Vagina (tissue), 2 donors: ENCODE data around the gene RPL36AL. TPM values are rescaled to one million over a fixed set of nuclear protein-coding genes. Genes with fewer than 3 reads are reported as not detected.

ENCODE experiments used
- DNase-seq, 2 donors: peaks; one replicate each; pipeline ENCODE4 v3.0.0-alpha.2; 2017; ENCODE audit errors: extremely low spot score in 2 of 2
- H3K27ac ChIP-seq: fragments of 200-600 bp; sonication (generic); one replicate; pipeline ENCODE4 v1.5.1; 2019
- H3K27me3 ChIP-seq: fragments of 200-600 bp; sonication (generic); one replicate; pipeline ENCODE4 v1.5.1; 2019
- H3K36me3 ChIP-seq, 2 donors: fragments of 200-600 bp; sonication (generic); one replicate each; pipeline ENCODE4 v1.5.1; 2017 to 2019
- H3K4me1 ChIP-seq: fragments of 200-600 bp; sonication (generic); one replicate; pipeline ENCODE4 v1.5.1; 2019
- H3K4me3 ChIP-seq, 2 donors: fragments of 200-600 bp; sonication (generic); 1 replicate in 1 of 2; 2 replicates in 1 of 2; pipeline ENCODE4 v1.5.1; 2016 to 2019
- H3K9me3 ChIP-seq: fragments of 200-600 bp; sonication (generic); one replicate; pipeline ENCODE4 v1.5.1; 2019
- CTCF ChIP-seq, 3 experiments: fragments of 450-650 bp in 2 of 3; fragments of 200-600 bp in 1 of 3; sonication (generic) in 1 of 3; IDR thresholded peaks; one replicate each; pipeline ENCODE4 v1.5.1; 2017 to 2019; ENCODE audit warnings: antibody characterized with exemption in 3 of 3, mild to moderate bottlenecking in 2 of 3, moderate library complexity in 2 of 3
- POLR2A ChIP-seq, 2 donors: fragments of 450-650 bp; IDR thresholded peaks; one replicate each; pipeline ENCODE4 v1.6.1; 2017; ENCODE audit warnings: antibody characterized with exemption in 2 of 2, mild to moderate bottlenecking in 2 of 2, moderate library complexity in 2 of 2
- POLR2AphosphoS5 ChIP-seq, 2 donors: sonication (generic); formaldehyde crosslinking; IDR thresholded peaks; one replicate each; pipeline ENCODE4 v1.9.0; 2017; ENCODE audit warnings: antibody characterized with exemption in 2 of 2, mild to moderate bottlenecking in 2 of 2, low read depth in 1 of 2; ENCODE audit not compliant: insufficient read depth in 1 of 2
- intact Hi-C: fragments of 100-400 bp; cut with DNase I; formaldehyde crosslinking; loops from one replicate; pipeline ENCODE4 v1.15.1; 2023
- small RNA-seq: library from RNA; depleted of rRNA; stranded (forward); fragments of <200 nt; gene quantifications from one replicate; pipeline ENCODE3, GENCODE V24; 2016
- total RNA-seq: library from RNA; depleted of rRNA; stranded (reverse); fragments of >200 nt; gene quantifications from one replicate; pipeline ENCODE4 v1.2.3, GENCODE V29; 2016

RPL36AL gene
- total RNA-seq, 1 donor from 2014 or later = 208 TPM

GRCh38 chr14:49578141-49578540 is 42.3 kb downstream of the RPL36AL start:
- H3K27me3 ChIP-seq = no peaks in the 10 kb centered on the region
- H3K36me3 ChIP-seq = peaks cover 0 to 25% of the 10 kb centered on the region in 2 donors

GRCh38 chr14:49574038-49574437 is 46.4 kb downstream of the RPL36AL start:
- intact Hi-C loops = no loop called here
- no peak overlapping the region for H3K27ac ChIP-seq
- TF ChIP-seq POLR2A (IDR thresholded peaks at IDR 0.05) (no peak), CTCF (IDR thresholded peaks at IDR 0.05) (no peak), POLR2AphosphoS5 (IDR thresholded peaks at IDR 0.05; ENCODE audit: insufficient read depth in 1 of 2, low read depth in 1 of 2) (no peak)
- no peak overlapping the region for H3K4me3 ChIP-seq
- DNase-seq = no peak
- no peaks in the 10 kb centered on the region for H3K4me1 ChIP-seq
- peaks cover 0 to 18% of the 10 kb centered on the region in 2 donors for H3K36me3 ChIP-seq
- H3K9me3 ChIP-seq = no peaks in the 10 kb centered on the region
- no peaks in the 10 kb centered on the region for H3K27me3 ChIP-seq

More at GRCh38 chr14:49578141-49578540, 42.3 kb downstream of the RPL36AL start:
- intact Hi-C loops = no loop called here
- Histone ChIP-seq H3K4me3 (no peak overlapping the region), H3K9me3 (no peaks in the 10 kb centered on the region), H3K4me1 (peaks cover 16% of the 10 kb centered on the region), H3K27ac (no peak overlapping the region)
- DNase-seq = no peak
- TF ChIP-seq POLR2A (IDR thresholded peaks at IDR 0.05) = no peak
- no peak for TF ChIP-seq POLR2AphosphoS5 (IDR thresholded peaks at IDR 0.05; ENCODE audit: insufficient read depth in 1 of 2, low read depth in 1 of 2)
- TF ChIP-seq CTCF (IDR thresholded peaks at IDR 0.05) = no peak

GRCh38 chr14:49569281-49569680 is 51.1 kb downstream of the RPL36AL start:
- no peak for DNase-seq
- Histone ChIP-seq H3K27me3 (no peaks in the 10 kb centered on the region), H3K36me3 (peaks cover 0 to 3% of the 10 kb centered on the region in 2 donors), H3K27ac (no peak overlapping the region), H3K9me3 (no peaks in the 10 kb centered on the region), H3K4me3 (no peak overlapping the region), H3K4me1 (no peaks in the 10 kb centered on the region)
- intact Hi-C loops = no loop called here
- no peak for TF ChIP-seq POLR2A (IDR thresholded peaks at IDR 0.05)
- TF ChIP-seq CTCF (IDR thresholded peaks at IDR 0.05) = no peak
- no peak for TF ChIP-seq POLR2AphosphoS5 (IDR thresholded peaks at IDR 0.05; ENCODE audit: insufficient read depth in 1 of 2, low read depth in 1 of 2)

Small RNA genes within 50 kb of the gene (small RNA-seq; reads per million reads assigned to genes)
- gene AL139099.3 (not detected), gene AL139099.4 (not detected), gene RF00019 (not detected)

Other genes with a start within 250 kb of the RPL36AL start
- gene RPS29, start 34.2 kb downstream of the RPL36AL start, total RNA-seq = 3,080 TPM
- gene LRR1, start 21.7 kb downstream of the RPL36AL start, total RNA-seq = 3.7 TPM
- gene MGAT2, start 173 bp upstream of the RPL36AL start, total RNA-seq = 11.3 TPM
- 7.9 TPM for gene DNAAF2, start 14.6 kb upstream of the RPL36AL start, total RNA-seq
- gene POLE2, start 67.6 kb upstream of the RPL36AL start, total RNA-seq = 4.9 TPM
- 4.7 TPM for gene KLHDC1, start 72.5 kb upstream of the RPL36AL start, total RNA-seq
- gene KLHDC2, start 147.5 kb upstream of the RPL36AL start, total RNA-seq = 77.8 TPM
- 77.8 TPM for gene NEMF, start 232.2 kb upstream of the RPL36AL start, total RNA-seq